ENCODE data around the gene MAGEA4.

- TF ChIP-seq EZH2 (optimal IDR thresholded peaks at IDR 0.05; ENCODE audit: low read depth, low read length) (no peak), CTCF (IDR thresholded peaks at IDR 0.05; ENCODE audit: low read length) (no peak)
These were observed 45.4 kb downstream of the MAGEA4 start for GRCh38 chrX:151958101-151958500.

Measured in MM.1S (cell line).